GM18861 (cell line): ENCODE data around the gene ASTN2.

Source experiments
- ATAC-seq: cut with Tn5 transposase; IDR thresholded peaks from one replicate; pipeline ENCODE4 v1.9.1; 2021; ENCODE audit not compliant: unreplicated experiment

ASTN2 gene

DNA sequence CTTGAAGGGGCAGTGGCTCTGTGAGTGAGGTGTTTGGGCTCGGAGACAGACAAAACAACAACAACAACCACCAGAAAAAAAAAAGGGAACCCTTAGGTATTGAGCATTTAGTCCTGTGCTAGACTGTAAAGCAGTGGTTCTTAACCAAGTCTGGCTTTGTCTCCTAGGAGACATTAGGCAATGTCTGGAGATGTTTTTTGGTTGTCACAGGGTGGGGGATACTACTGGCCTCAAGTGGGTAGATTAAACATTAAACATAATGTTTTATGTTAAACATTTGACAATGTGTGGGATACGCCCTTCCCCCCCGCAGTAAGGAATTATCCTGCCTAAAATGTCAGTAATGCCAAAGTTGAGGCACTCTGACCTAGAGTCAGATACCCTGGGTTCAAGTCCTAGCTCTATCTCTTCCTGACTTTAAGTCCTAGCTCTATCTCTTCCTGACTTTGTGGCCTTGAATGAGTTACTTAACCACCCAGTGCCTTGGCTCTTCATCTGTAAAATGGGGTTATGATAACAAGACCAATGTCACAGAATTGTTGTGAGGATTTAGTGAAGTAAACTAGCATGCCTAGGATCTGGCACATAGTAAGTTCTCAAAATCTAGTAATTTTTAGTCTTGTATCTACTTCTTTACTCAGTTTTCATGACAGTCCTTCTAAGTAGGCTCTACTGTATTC, 725.9 kb downstream of the ASTN2 start:
- no peak for ATAC-seq

- no peak for ATAC-seq
Measured at GRCh38 chr9:116687754-116688135, 727.1 kb downstream of the ASTN2 start.

DNA sequence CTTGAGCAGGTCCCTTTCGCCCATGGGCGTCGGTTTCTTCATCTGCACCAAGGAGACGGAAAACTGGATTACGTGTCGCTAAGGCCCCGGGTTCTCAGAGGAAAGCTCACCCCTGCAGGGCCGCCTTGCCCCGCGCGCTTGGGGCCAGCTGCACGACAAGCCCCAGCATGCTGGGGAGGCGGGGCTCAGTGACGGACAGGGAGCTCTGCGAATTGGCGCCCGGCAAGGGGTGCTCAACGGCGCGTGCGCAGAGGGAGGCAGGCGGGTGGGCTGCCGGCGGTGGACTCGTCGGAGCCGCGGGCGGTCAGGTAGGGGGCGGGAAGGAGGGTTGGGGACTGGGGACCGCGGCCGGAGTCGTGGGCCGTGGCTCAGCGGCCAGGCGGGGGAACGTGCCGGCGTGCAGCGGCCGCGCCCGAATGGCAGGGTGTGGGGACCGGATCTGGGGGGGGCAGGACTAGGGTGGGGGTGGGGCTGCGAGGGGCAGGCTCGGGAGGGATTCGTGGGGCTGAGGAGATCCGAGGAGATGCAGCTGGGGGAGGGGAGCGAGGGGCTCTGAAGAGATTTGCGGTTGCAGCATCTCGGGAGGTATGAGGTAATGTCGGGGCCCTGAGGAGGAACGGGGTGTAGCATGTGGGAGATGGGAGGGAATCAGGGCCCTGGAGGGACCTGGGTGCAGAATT, 727.6 kb downstream of the ASTN2 start, which contains the start of gene TRIM32:
Gene TRIM32, plus strand, starts transcription at position 232 of the 680 bp plus-strand sequence. CDS start 10,438 bp downstream, outside the sequence.
- peak; percentile 99 for ATAC-seq

DNA sequence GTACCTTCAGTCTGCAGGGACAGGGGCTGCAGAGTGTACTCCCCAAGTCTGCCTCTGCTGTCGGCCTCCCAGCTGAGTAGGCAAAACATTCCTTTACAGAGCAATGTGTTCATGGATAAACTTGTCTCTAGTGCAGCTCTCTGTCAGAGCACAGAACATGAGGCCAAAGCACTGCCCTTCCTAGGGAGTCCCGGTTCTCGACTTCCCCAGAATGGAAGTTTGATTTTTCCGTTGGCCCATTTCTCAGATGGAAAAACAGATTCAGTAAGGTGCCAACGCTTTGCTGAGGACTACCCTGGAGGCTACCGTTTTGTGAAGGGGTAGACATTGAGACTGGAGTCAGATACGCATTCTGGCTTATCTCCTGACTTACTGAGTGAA, 728.2 kb downstream of the ASTN2 start:
- no peak for ATAC-seq

GRCh38 chr9:116686135-116686534, 728.7 kb downstream of the ASTN2 start:
- no peak for ATAC-seq

- no peak for ATAC-seq
Measured at GRCh38 chr9:116685166-116685565, 729.7 kb downstream of the ASTN2 start.

DNA sequence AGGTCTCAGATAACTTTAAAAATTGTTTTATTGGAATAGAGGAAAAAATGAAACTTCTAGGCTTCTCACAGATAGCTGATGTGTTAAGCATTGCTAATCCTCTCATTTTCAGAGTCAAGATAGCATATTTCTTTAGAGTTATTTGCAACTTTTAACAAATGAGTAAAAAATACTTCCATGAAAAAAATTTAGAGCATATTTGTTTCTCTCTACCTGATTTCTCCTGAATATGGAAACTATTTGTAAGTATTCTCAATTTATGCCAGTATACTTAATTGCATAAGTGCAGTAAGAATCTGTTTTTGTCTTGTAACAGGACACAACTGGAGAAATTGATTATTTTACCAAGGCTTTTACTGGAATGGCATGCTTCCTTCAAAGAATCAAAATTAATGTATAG, 731.3 kb downstream of the ASTN2 start:
- no peak for ATAC-seq

DNA sequence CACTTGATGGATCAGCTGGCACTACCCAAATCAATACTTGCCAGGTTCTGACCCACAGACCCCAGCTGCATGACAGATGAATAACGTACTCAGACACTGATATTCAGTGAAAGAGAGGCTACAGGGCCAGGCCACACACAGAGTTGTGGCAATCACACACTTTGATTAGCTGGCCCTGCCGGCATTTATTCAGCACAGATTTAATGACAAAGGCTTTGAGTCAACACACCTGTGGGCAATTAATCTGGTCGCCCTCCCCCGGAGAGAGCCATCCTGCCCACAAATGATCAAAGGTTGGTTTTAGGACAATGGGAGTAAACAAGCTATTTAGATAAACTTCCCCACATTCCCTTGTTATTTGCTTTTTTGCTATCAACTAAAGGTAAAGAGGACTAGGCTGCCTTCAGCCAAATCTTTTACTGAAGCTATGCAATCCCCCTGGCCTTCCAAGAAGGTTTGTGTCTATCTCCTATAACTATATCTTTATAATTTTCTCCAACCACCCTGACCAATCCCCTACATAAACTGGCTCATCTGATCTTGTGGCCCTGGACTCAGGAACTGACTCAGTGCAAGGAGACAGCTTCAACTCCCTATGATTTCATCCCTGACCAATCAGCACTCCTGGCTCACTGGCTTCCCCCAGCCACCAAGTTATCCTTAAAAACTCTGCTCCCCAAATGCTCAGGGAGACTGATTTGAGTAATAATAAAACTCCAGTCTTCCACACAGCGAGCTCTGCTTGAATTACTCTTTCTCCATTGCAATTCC, 740.5 kb downstream of the ASTN2 start:
- no peak for ATAC-seq

GRCh38 chr9:116673375-116673774, 741.5 kb downstream of the ASTN2 start:
- no peak for ATAC-seq

- no peak for ATAC-seq
Measured at GRCh38 chr9:116671605-116672004, 743.3 kb downstream of the ASTN2 start.

- no peak for ATAC-seq
Measured at GRCh38 chr9:116668970-116669695, 745.7 kb downstream of the ASTN2 start.

- no peak for ATAC-seq
Measured at GRCh38 chr9:116663581-116663980, 751.3 kb downstream of the ASTN2 start.

GRCh38 chr9:116662646-116663310, 752.1 kb downstream of the ASTN2 start:
- no peak for ATAC-seq

GRCh38 chr9:116661037-116661954, 753.6 kb downstream of the ASTN2 start:
- ATAC-seq: peak; percentile 71

- ATAC-seq: no peak
Measured at GRCh38 chr9:116658265-116658664, 756.6 kb downstream of the ASTN2 start.

GRCh38 chr9:116656977-116657376, 757.9 kb downstream of the ASTN2 start:
- no peak for ATAC-seq

GRCh38 chr9:116656501-116656971, 758.3 kb downstream of the ASTN2 start:
- no peak for ATAC-seq

DNA sequence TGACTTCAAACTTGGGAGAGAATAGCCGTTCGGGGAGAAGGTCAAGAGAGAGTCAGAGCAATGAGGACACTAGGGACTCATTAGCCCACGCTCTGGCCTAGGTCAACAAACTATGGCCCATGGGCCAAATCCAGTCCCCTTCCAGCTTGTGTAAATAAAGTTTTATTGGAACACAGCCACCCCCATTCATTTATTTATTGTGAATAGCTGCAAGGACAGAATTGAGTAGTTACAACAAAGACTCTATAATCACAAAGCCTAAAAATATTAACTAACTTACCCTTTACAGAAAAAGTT, 760.9 kb downstream of the ASTN2 start:
- ATAC-seq: no peak

- ATAC-seq: no peak
Measured at GRCh38 chr9:116653348-116654058, 761.4 kb downstream of the ASTN2 start.
